HG02759 (cell line): ENCODE measurements around the gene NEGR1.
"Not testable (repeated sequence)": the region's sequence is repeated elsewhere in the genome, so short reads cannot be mapped to it uniquely, and the experiment has no call there.

Experiments
- ATAC-seq: cut with Tn5 transposase; IDR thresholded peaks from one replicate; pipeline ENCODE4 v1.9.1; 2021; ENCODE audit warnings: mild to moderate bottlenecking, moderate library complexity; ENCODE audit not compliant: unreplicated experiment

The NEGR1 gene

DNA sequence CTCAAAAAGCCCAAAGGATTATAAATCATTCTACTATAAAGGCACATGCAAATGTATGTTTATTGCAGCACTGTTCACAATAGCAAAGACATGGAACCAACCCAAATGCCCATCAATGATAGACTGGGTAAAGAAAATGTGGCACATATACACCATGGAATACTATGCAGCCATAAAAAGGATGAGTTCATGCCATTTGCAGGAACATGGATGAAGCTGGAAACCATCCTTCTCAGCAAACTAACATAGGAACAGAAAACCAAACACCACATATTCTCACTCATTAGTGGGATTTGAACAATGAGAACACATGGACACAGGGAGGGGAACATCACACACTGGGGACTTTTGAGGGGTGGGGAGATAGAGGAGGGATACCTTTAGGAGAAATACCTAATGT lies 46.4 kb downstream of the NEGR1 start:
- not testable (repeated sequence) for ATAC-seq

DNA sequence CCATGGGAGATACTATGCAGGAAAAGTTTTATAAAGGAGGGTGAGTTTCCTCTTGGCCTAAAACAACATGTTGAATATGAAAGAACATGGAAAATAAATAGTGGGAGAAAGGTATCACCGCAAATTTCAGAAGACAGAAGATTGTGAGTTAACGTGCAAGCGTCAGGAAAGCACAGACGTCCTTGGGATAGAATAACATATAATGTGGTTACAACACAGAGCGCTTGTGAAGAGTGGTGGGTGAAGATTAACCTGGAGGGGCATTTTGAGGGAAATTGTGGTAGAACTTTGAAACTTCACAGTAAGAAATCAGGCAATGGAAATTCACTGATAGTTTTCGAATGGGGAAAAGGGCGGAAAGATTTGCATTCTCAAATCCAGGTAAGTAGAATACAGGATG lies 47.3 kb downstream of the NEGR1 start:
- ATAC-seq, result no peak

DNA sequence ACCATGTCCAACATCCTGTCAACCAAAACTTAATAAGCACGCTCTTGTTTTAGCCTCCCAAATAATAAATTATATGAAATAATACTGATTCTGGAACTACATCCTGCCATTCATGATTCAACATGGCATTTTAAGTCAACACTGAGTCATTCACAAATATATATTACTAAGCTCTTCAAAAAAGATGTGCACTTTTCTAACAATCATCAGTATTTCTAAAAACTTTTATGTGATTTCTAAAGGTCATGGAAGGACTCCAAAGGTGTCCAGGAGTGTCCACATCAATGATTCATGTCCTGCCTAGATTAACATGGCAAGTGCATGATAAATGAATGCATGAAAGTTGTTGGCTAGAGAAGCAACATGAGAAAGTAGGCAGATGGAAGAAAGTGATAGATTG lies 51.6 kb downstream of the NEGR1 start:
- ATAC-seq, result no peak

DNA sequence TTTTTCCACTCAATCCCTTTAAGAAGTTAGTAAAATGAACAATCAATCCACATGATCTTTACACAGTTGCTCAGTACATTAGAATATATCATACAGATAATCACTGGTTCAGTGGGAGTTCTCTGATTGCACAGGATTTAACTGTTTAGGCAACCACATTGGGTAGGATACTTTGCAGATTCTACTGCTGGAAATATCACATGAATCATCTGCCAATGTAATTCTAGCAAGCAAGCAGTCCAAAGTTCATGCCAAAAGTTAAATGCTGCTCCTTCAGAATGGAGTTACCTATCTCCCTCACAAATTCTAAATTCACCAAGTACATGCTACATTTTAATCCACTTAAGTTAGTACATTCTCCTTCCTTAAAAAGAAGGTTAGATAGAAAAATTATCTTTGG lies 52.4 kb downstream of the NEGR1 start:
- no peak for ATAC-seq

DNA sequence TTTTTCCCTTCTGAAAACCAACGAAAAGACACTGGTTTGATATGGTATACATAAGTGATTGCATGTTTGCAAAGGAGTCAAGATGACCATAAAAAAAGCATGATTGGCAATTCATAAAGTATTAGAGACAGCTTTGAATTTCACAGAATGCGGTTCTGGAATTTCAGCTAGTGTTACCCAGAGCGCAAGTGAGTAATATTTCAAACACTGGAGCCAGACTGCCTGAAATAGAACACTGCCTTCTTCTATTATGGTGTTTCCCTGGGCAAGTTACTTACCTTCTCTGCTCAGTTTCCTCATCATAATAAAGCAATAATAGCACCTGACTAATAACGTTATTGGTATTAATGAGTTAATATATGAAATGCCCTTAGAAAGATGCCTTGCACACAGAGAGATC lies 54.7 kb downstream of the NEGR1 start:
- ATAC-seq, result no peak

DNA sequence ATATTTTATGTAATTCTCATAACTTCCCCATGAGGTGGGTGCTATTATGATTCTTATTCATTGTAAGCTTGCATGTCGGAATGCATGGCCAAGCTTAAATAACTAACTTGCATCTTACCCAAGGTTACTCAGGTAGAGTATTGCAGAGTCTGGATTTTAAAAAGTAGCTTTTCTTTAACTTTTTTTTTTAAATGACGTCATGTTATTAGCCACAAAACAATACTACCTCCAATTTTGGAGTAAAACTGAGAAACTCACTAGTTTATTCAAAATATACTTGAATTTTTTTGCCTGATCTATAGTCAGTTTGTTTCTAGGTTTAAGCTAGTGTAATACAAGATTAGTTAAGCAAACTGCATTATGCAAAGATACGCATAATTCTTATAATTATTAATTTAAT lies 57.8 kb downstream of the NEGR1 start:
- ATAC-seq, result no peak

DNA sequence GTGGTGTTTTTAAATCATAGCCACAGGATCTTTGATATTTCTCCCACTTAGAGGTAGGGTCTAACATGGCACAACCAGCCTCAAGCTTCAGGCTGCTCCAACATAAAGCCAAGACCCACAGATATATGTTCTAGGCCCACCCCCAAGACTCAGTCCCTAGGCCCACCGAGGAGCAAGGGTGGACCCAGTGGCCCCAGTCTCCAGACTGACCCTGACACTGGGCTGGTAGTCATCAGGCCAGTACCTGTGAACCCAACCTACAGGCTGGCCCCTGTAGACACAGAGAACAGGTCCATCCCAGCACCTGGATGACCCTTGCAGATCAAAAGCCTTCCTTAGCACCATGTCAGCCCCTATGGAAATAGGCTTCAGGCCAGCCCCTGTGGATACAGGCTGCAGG lies 60.5 kb downstream of the NEGR1 start:
- no peak for ATAC-seq

DNA sequence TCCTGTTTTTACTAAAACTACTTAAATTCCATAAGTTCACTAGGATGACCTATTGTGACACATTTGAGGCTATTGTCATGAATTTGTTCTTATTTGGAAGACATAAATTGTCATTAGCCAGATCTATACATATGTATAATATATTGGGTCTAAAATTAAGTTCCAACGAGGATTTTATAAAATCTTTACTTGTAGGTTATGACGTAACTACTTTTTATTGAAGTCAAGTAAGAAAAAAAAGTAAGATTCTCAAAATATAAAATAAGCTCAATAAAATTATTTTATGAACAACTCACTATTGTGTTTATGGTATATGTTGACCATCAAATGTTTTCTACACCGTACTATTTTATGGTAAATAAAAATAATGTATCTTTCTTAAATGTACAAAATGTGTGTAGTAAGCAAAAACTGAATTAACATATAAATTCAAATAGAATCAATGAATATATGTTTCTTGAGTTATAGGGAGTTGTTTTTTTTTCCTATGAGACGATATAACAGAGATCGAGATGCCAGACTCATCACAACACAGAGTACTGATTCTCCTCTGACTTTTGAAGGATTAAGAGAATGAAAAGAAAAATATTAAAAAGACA lies 64.1 kb downstream of the NEGR1 start:
- ATAC-seq, result no peak

DNA sequence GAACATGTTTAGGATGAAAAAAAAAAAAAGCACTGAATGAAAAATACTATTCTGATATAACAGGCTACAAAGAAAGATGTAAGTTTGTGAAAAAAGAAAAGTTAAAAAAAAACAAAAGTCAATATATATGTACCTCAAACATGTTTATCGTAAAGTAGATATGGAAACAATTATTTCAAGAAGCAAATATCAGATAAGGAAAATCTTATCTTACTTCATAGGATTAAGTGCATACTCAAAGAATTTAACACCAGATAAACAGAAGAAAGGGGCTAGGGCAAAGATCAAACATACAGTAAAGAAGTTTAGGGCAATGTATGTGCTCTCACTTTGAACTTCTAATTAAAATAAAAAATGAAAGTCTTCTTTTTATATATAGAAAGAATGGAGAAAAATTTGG lies 75.3 kb downstream of the NEGR1 start:
- ATAC-seq, result no peak

DNA sequence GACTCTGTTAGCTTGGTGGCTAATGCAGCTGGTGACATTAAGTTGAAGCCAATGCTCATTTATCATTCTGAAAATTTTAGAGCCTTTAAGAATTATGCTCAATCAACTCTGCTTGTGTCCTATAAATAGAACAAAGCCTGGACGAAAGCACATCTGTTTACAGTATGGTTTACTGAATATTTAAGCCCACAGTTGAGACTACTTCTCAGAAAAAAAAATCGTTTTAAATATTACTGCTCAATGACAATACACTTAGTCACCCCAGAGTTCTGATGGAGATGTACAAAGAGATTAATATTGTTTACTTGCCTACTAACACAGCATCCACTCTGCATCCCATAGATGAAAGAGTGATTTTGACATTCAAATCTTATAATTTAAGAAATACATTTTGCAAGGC lies 79.6 kb downstream of the NEGR1 start:
- ATAC-seq, result no peak

DNA sequence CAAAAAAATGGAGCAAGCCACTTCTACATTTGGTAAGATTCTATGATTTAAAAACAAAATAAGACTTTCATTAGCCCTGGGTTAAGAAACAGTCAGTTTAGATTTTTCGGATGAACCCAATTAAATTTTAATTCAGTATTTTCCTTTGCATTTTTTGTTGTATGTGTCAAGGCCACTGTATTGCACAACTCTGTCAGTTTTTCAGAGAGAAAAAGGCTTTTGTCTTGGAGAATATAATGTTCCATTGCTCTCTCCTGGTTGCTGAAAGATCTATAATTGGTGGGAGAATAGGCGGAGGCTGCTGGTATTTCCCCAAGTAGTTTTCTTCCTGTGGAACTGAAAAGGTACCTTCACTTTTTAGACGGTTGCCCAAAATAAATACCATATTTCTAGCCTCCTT lies 84.6 kb downstream of the NEGR1 start:
- ATAC-seq, result no peak

DNA sequence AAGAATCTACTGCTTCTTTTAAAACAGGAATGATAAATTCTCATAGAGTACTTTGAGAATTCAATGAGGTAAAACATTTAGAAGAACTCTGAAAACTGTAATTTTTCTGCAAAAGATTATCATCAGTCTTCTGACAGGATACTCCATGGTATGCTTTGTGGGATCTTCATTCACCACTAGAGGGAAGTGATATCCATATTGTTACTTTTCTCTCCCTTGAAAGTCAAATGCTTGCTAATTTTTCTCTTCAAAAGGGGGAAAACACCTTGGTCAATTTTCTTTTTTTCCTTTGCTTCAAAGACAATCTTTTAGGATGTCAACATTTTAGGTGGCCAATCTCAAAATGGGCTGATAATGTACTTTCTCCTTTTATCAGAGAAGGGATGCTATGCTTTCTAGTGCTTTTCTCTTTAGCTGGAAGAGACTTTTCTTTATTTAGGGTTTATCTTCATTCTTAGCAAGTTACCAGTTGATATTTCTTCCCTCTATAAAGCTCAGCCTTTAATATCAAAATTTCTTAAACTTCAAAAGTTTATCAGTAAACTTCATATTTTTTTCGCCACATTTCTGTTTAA lies 95.5 kb downstream of the NEGR1 start:
- ATAC-seq, result no peak

DNA sequence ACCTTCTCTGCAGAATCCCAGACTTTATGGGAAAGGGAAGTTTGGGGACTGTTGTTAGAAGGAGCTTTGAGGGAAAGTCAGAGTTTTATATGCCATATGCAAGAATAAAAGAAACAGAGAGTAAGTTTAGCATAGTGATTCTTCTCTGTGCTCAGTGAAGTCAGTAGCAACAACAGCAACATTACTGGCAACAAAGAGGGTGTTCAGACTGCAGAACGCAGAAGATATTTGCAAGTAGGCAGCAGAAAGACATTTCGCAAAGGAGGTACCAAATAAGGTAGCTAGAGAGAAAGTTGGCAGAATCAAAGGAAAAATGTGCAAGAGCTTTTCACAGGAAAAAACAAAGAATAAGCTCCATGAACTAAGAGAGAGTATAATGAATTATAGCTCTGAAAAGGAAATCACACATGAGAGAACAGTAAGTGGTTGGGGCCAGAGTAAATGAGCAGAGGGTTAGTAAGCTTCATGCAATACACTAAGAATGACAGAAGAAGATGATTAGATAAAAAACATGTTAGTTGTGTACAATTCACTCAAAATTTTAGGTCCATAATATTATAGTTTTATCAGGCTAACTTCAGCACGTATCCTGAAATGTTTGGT lies 98.1 kb downstream of the NEGR1 start:
- no peak for ATAC-seq

DNA sequence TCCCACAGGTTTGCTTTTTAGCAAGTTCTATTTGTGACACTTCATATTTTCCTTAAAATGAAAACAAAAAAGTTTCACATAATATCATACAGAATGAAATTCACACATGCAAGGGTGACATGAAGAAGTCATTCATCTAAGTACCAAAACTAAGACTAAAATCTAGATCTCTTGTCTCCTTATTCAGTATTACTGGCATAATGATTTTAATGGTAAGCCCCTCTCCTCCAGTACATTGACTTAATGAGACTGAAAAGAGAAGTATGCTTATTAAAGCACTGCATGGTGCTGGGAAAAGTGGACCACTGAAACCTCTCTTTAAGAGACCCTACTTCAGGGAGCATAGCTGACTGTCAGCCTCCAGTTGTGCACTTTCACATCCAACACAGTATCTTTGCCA lies 99.5 kb downstream of the NEGR1 start:
- ATAC-seq, result no peak

DNA sequence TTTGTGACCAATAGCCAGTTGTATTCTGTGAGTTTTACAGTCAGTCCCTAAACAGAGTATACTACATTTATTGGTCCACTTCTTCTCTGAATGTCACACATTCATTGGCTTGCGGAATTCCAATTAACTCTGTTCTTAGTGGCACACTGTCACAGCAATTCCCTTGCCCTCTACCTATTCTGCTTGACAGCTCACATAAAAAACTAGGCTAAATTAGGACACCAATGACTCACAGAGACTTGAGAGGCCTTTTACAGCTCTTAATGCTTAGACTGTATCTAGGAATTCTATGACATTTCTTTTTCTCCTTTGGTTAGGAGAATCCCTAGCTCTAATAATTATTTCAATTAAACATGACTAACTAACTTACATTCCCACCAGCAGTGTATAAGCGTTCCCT lies 104.1 kb downstream of the NEGR1 start:
- no peak for ATAC-seq

DNA sequence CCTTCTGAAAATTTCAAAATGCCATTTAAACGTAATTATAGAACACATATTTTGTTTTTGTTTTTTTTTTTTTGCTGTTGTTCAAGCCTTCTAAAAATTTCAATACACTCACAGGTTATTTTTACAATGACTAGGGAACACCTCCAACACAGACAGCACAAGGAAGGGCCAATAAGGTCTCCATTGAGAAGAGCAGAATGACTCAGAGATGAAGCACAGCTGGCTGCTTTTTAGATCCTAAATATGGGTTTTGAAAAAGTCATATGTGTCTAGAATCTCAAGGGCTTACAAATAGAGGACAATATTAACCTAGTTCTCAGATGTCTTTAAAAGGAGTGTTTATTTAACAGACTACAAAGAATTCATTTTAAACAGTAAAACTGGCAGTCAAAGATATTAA lies 104.6 kb downstream of the NEGR1 start:
- ATAC-seq, result no peak

DNA sequence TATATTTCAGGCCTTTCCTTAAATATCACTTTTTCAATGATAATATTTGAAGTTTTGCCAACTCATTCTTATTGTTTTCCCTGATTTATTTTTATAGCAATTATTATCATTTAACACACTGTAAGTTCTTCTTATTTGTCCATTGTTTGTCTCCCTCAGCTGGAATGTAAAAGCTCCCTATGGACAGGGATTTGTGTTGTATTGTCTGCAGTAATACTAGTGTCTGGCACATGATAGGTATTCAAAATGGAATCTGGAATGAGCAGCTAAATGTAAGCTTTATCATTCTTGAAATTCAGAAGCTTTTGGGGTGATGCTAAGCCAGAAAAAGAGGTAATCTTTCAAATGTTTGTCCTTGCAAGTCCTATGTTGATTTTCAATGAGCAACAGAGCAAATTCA lies 112.1 kb downstream of the NEGR1 start:
- ATAC-seq, result no peak

DNA sequence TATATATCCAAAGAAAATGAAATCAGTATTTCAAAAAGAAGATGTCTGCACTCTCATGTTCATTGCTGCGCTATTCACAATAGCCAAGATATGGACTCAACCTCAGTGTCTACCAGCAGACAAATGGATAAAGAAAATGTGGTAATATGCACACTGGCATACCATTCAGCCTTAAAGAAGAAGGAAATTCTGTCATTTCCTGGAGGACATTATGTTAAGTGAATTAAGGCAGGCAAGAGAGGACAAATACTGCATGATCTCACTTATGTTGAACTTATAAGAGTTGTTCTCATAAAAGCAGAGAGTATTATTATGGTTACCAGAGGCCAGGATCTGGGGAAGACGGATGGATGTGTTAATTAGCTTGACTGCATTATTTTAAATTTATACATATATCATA lies 115.9 kb downstream of the NEGR1 start:
- no peak for ATAC-seq

DNA sequence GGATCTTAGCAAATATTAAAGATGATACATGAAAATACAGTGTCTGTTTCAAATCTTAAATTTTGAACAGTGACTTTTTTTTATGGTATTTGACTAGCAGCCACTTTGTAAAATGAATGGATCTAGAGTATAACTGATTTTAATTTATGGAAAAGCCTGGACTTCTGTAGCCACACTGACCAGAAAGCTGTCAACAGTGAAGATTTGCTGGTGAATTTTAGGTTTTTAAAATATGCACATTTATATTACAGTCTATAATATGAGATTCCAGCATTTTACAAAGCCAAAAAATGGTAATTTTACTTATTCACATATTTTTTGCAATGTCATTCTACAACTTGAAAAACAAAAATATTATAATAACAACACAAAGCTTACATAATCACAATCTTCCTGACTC lies 131.8 kb downstream of the NEGR1 start:
- ATAC-seq, result no peak

DNA sequence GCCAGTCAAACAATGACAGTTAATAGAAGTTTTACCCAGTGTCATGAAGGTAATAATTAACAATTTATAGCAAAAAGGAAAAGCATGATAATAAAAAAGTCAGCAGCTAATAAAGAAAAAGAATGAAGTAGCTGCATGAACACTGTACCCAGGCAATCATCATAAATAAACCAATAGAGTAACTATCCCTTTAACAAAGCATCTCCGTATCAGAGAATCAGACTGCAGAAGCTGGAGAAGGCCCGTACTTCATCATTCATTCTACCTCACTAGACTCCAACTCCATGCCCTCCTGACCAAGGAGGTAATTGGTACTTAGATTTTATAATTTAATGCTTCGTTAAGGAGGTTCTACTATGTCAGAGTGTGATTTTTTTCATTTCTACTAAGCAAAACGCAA lies 140.5 kb downstream of the NEGR1 start:
- ATAC-seq, result no peak

DNA sequence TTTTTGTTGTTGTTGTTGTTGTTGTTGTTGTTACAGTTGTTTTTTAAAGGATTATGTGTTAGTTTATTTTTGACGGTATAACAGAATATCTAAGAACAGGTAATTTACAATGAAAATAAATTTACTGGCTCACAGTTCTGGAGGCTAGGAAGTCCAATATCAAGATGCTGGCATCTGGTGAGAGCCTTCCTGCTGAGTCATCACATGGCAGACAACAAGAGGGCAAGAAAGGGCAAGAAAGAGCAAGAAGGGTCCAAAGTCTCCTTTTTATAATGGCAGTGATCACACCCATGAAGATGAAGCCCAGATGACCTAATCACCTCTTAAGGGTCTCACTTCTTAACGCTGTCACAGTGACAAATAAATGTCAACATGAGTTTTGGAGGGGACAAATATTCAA lies 142.1 kb downstream of the NEGR1 start:
- ATAC-seq, result no peak

DNA sequence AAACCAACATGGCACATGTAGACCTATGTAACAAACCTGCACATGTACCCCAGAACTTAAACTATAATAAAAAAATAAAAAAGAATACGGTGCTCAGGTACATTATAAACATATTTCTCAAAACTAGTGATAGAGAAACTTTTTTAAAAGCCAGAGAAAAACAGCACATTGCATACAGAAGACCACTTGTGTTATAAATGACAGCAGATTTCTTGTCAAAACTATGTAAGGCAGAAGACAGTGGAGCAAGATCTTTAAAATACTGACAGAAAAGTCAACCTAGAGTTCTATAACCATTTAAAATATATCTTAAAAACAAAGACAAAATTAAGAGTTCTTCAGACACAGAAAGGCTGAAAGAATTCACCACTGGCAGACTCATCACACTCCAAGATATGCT lies 144.7 kb downstream of the NEGR1 start:
- no peak for ATAC-seq

DNA sequence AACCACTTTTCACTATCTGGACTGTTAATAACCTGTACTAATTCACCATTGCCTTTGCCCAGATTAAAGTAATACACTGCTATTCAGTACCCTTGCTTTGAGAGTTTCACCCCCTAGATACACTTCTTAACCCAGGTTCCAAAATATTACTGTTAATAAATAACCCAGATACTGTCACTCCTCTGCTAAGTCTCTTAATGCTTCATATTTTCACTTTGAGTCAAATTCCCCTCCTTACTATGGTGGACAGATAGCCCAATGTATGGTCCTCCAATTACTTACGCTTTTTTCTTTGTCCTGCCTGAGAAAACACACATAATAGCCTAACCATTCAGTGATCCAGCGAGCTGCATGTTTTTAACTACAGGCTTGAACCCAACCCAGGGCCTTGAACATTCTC lies 152.5 kb downstream of the NEGR1 start:
- no peak for ATAC-seq
